AG08396 (cell line): ENCODE results near the gene GSTO1.

Experiments
- DNase-seq: peaks from one replicate; pipeline ENCODE4 v3.0.0; 2012; ENCODE audit warnings: low spot score, mixed read lengths

The GSTO1 gene

DNA sequence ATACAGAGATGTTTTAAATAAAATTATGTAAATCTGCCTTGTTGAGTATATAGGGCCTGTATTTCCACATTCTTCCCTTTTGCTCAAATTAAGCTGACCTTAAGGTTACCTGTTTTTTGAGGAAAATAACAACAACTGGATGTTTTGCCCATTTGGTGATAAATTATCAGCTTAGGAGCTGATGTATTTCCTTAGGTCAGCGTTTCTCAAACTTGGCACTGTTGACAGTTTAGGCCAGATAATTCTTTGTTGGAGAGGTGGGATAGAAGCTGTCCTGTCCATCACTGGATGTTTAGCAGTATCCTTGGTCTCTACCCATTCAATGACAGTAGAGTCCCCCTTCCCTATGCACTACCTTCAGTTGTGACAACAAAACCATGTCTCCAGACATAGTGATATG lies 21.5 kb downstream of the GSTO1 start:
- no peak for DNase-seq

DNA sequence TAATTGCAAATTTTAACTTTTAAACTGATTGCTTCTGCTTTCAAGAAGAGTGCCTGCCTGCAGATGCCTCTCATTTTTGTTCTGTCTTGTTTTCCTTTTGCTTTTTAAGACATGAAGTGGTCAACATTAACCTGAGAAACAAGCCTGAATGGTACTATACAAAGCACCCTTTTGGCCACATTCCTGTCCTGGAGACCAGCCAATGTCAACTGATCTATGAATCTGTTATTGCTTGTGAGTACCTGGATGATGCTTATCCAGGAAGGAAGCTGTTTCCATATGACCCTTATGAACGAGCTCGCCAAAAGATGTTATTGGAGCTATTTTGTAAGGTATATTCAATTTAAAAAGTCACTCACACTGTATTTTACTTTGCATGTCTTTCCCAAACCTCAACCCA lies 23.1 kb downstream of the GSTO1 start:
- DNase-seq = no peak

- DNase-seq = no peak
Observed at GRCh38 chr10:104279550-104280259, 25.0 kb downstream of the GSTO1 start.

- no peak for DNase-seq
Observed at GRCh38 chr10:104281694-104282093, 27.0 kb downstream of the GSTO1 start.

DNA sequence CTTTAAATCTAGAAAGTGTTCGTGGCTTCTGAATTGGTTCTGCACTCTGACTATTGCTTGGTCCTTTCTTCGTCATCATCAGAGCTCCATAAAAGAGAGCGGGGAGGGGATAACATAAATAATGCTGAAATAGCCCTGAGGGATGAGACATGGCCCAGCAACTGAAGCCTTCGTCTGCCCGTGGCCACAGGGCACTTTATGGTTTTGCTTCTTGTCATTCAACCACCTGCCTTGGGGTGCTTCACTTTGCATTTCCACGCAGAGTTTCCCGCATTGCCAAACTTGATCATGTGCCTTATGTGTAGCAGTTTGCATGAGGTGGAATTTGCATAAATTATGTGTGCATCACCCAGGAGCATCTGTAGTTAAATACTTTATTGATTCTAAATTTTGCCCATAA lies 30.2 kb downstream of the GSTO1 start:
- no peak for DNase-seq

DNA sequence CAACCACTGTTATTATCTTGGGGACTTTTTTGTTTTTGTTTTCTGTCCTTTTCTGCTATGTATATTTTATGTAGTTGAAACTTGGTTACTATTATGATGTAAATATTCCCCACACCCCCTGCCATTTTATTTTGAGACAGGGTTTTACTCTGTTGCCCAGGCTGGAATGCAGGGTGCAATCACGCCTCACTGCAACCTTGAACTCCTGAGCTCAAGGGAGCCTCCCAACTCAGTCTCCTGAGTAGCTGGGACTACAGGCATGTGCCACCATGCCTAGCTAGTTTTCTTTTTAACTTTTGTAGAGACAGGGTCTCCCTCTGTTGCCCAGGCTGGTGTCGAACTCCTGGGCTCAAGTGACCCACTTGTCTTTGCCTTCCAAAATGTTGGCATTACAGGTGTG lies 32.2 kb downstream of the GSTO1 start:
- DNase-seq = no peak

DNA sequence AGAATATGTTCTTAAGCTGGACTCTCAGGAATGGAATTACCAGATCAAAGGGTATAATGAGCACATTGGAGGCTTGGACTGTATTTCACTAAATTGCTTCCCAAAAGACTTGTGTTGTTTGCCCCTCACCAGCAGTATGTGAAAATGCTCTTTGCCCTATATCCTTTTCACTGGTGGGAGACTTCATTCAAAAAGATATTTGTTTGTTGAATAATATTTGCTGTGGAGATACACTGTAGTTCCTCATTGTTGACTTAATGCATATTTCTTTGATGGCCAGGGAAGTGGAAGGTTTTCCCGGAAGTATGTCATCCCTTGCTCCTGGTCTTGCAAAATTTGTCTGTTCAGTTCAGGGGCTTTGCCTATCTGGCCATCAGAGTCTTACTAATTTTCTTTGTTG lies 33.7 kb downstream of the GSTO1 start:
- no peak for DNase-seq

DNA sequence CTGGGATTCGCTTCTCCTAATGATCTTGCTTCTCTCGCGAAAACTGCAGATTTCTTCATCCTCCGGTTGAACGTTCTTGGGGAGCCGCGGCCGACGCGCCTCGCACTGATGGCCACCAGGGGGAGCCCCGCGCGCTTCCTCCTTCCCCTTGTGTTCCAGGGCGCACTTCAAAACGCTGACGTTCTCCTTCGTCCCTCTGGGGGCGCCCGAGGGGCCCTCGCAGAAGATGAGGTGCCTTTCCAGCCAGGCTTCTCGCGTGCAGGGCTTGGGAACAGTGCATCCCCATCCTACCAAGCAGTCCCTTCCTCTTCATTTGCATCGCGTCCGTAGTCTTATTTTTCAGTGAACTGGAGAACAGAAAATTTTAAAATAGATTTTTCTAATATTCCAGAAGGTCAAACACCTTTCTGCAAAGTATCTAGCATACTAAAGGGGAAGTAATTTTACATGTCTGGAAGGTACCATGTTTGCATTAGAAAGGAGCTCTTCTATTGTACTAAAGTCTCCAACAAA lies 36.8 kb downstream of the GSTO1 start:
- DNase-seq = peak; percentile 88

GRCh38 chr10:104293011-104293410 lies 38.3 kb downstream of the GSTO1 start:
- DNase-seq = no peak

- no peak for DNase-seq
Observed at GRCh38 chr10:104293781-104294321, 39.2 kb downstream of the GSTO1 start.

GRCh38 chr10:104296687-104297436 lies 42.2 kb downstream of the GSTO1 start:
- no peak for DNase-seq

DNA sequence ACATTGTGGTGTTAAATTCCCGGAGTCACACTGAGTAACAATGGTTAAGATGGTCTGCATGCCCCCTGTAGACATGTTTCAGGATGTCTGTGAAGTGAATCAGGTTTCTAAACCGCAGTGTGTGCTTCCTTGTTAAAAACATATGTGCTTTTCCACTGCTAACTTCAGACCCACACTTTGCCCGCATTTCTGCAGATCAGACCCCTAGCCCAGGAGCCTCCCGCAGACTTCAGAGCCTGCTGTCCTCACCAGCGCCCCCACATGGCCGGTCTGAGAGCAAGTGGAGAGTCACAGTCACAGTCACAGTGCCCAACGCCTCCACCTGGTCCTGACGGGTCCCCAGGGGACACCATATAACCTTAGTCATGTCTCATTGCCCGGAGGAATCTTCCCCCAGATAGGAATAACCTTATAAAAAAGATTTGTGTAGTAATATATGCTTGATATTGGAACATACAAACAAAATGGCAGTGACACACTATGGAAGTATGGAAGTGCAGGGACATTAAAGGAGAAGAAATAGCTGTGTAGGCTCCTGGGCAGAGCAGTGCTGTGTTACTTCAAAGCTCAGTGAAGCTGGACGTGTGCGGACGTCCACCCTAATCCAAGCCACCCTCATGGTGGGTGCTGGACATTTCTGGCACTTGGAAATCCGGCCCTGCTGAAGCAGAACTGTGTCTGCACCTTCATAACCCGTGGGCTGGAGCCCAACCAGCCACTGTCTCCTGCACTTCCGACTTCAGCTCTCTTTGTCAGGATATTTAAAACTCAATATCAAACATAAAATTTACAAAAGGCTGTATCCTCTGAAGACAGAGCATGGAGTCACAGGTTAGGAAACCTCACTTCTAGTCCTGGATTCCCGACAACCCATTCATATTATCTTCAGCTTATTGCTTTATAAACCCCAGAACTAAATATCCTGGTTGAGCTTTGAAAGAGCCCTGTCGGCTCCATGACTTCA lies 43.3 kb downstream of the GSTO1 start:
- DNase-seq = no peak

GRCh38 chr10:104299031-104299904 lies 44.6 kb downstream of the GSTO1 start:
- DNase-seq = peak; percentile 56

DNA sequence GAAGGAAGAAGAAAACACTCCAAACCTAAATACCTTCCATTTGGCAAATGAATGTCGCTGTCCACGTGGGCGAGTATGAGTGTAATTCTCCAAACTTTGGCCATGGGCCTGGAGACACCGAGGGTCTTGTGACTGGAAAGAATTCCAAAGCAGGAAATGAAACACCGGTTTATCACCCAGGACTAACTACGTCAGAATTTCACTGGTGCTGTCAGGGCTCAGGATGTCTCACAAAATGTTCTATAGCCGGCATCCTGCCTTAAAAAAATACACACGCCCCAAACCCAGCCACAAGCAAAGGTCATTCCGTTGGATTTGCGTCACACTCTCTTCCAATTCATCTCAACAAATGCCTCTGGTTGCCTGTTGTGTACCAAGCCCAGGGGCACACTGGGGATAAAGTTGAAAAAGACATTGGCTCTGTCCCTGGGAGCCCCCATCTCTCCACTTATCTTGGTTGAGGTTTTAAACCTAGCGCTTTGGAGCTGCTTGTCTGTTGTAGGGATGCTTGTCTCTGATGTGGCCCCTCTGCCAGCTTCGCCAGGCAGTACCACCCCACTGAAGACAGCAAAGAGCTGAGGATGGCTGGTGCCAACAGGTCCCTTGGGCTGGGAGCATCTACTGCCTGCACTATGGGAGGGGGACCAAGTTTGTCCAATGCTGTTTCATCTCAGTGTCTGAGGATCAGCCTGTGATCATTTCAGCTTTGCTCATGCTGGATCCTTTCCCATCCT lies 45.5 kb downstream of the GSTO1 start:
- peak; percentile 73 for DNase-seq

DNA sequence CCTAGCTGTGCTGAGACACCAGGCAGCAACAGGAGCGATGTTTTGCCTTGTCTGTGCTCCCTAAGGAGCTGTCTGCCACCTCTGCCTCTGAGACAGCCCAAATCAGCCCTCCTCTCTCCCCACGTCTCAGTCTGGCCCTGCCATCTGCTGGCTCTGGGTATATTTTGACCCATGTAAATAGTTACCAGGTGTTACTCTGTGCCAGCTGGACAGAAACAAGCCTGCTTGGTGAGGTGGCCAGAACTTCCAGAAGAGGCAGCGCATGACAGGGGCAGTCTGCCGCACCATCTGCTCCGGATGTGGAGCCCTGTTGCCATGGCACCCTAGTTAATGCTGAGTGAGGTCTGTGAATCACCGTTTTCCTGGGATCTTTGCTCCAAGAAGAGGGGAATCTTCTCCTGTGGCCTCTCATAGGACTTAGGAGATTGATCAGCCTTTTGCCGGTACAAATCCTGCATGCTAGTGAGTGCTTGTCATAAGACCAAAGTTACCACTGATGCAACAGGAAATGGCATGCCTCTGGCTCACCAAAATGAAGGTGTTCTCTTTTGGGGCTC lies 46.1 kb downstream of the GSTO1 start:
- peak; percentile 86 for DNase-seq

- no peak for DNase-seq
Observed at GRCh38 chr10:104301907-104302690, 47.4 kb downstream of the GSTO1 start.

DNA sequence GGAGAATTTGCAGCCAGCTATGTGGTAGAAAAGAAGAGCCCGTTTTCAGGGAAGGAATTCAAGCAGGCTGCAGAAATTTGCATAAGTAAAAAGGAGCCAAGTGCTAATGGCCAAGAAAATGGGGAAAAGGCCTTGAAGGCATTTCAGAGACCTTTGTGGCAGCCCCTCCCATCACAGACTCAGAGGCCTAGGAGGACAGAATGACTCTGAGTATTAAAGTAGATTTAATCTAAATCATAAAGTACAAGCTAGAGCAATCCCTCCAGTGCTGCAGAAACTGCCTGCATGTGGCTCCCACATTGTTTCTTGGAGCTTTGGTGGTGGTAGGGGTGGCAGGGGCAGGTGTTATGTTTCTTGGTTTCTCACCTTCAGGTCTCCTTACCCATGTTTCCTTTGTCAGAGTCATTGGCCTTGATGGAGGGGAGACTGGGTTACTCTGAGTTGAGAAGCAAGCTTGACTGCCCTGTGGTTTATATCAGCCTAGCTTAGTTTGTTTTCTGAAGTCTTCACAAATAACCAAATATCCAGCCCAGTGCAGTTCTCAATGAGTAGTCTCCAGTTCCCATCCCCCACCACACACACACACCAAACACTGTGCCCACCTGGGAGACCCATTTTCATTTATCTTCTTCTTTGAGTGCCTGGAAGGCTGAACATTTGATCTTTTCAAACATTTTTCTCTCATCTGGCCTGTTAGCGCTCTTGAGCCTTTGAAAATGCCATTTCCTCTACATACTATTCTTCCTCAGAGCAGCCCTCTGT lies 49.1 kb downstream of the GSTO1 start:
- no peak for DNase-seq

GRCh38 chr10:104304356-104304745 lies 49.7 kb downstream of the GSTO1 start:
- no peak for DNase-seq
